Neural cell (in vitro differentiated cells): ENCODE measurements around the gene ADGRG3. TPM values are rescaled to one million over a fixed set of nuclear protein-coding genes. Genes with fewer than 3 reads are reported as not detected.

Experiments
- H2AFZ ChIP-seq: fragments of 200-600, 300-800 bp; sonication (generic), shearing (Covaris generic); 2 replicates; pipeline ENCODE4 v1.6.0; 2014; ENCODE audit warnings: low read depth, mild to moderate bottlenecking, antibody characterized with exemption, low read length, moderate library complexity
- H3F3A ChIP-seq: fragments of 200-600 bp; shearing (Covaris generic); 2 replicates; pipeline ENCODE4 v1.6.1; 2016; ENCODE audit warnings: mild to moderate bottlenecking, moderate library complexity, mixed read lengths, antibody characterized with exemption, low read length; ENCODE audit not compliant: insufficient read depth, poor library complexity, severe bottlenecking
- H3K27ac ChIP-seq: fragments of 200-600, 300-800 bp; sonication (generic), shearing (Covaris generic); 2 replicates; pipeline ENCODE4 v1.5.1; 2014; ENCODE audit warnings: mild to moderate bottlenecking, low read length, moderate library complexity
- H3K27me3 ChIP-seq: fragments of 300-800, 200-600 bp; sonication (generic), shearing (Covaris generic); 2 replicates; pipeline ENCODE4 v1.6.0; 2014; ENCODE audit warnings: mild to moderate bottlenecking, low read depth, low read length, moderate library complexity; ENCODE audit not compliant: insufficient read depth
- H3K36me3 ChIP-seq: fragments of 300-800, 200-600 bp; sonication (generic), shearing (Covaris generic); 2 replicates; pipeline ENCODE4 v1.5.1; 2014; ENCODE audit warnings: mild to moderate bottlenecking, antibody characterized with exemption, low read length, moderate library complexity; ENCODE audit not compliant: insufficient read depth
- H3K4me2 ChIP-seq: fragments of 300-800, 200-600 bp; sonication (generic), shearing (Covaris generic); 2 replicates; pipeline ENCODE4 v1.6.0; 2014; ENCODE audit warnings: mild to moderate bottlenecking, low read length
- H3K4me3 ChIP-seq: fragments of 300-800, 200-600 bp; sonication (generic), shearing (Covaris generic); 2 replicates; pipeline ENCODE4 v1.5.1; 2014; ENCODE audit warnings: mild to moderate bottlenecking, low read length, moderate library complexity
- H3K79me2 ChIP-seq: fragments of 200-600 bp; shearing (Covaris generic); replicated peaks from 2 replicates; pipeline ENCODE4 v1.6.0; 2014; ENCODE audit warnings: mild to moderate bottlenecking, low read length, moderate library complexity; ENCODE audit not compliant: insufficient read depth
- H3K9ac ChIP-seq: fragments of 300-800, 200-600 bp; sonication (generic), shearing (Covaris generic); 2 replicates; pipeline ENCODE4 v1.6.1; 2016; ENCODE audit warnings: mild to moderate bottlenecking, low read length, mixed read lengths
- H3K9me2 ChIP-seq: fragments of 200-600 bp; shearing (Covaris generic); 2 replicates; pipeline ENCODE4 v1.6.1; 2016; ENCODE audit warnings: mild to moderate bottlenecking, low read length, mixed read lengths; ENCODE audit not compliant: insufficient read depth
- H3K9me3 ChIP-seq: fragments of 200-600, 300-800 bp; sonication (generic), shearing (Covaris generic); 2 replicates; pipeline ENCODE4 v1.6.1; 2016; ENCODE audit warnings: mild to moderate bottlenecking, mixed run types, low read length, moderate library complexity, mixed read lengths
- H4K20me1 ChIP-seq: fragments of 200-600 bp; shearing (Covaris generic); 2 replicates; pipeline ENCODE4 v1.6.1; 2016; ENCODE audit warnings: mild to moderate bottlenecking, mixed run types; ENCODE audit not compliant: insufficient read depth
- CTCF ChIP-seq: fragments of 450-650 bp; IDR thresholded peaks from 2 replicates; pipeline ENCODE4 v1.5.1; 2014; ENCODE audit warnings: antibody characterized with exemption, mild to moderate bottlenecking, moderate library complexity; ENCODE audit not compliant: poor library complexity, severe bottlenecking
- EP300 ChIP-seq: fragments of 450-650 bp; conservative IDR thresholded peaks from 2 replicates; pipeline ENCODE4 v1.6.1; 2014; ENCODE audit warnings: antibody characterized with exemption, mild to moderate bottlenecking, moderate library complexity; ENCODE audit not compliant: poor library complexity, severe bottlenecking
- EZH2 ChIP-seq: fragments of 200-600, 300-800 bp; shearing (Covaris generic), sonication (generic); IDR thresholded peaks from 2 replicates; pipeline ENCODE4 v1.6.1; 2014; ENCODE audit warnings: antibody characterized with exemption, low read length, borderline replicate concordance, mild to moderate bottlenecking; ENCODE audit not compliant: insufficient read depth, poor library complexity, severe bottlenecking
- MXI1 ChIP-seq: fragments of 450-650 bp; conservative IDR thresholded peaks from 2 replicates; pipeline ENCODE4 v1.6.1; 2014; ENCODE audit warnings: antibody characterized with exemption, mild to moderate bottlenecking; ENCODE audit not compliant: poor library complexity, severe bottlenecking
- POLR2AphosphoS5 ChIP-seq: IDR thresholded peaks from 2 replicates; pipeline ENCODE4 v1.6.1; 2012
- RAD21 ChIP-seq: fragments of 450-650 bp; conservative IDR thresholded peaks from 2 replicates; pipeline ENCODE4 v1.6.1; 2014; ENCODE audit warnings: antibody characterized with exemption, mild to moderate bottlenecking, moderate library complexity
- SMC3 ChIP-seq: fragments of 450-650 bp; conservative IDR thresholded peaks from 2 replicates; pipeline ENCODE4 v1.6.1; 2014; ENCODE audit warnings: antibody characterized with exemption, mild to moderate bottlenecking, moderate library complexity; ENCODE audit not compliant: poor library complexity
- TAF1 ChIP-seq: IDR thresholded peaks from 2 replicates; pipeline ENCODE4 v1.6.1; 2012; ENCODE audit warnings: low read depth
- polyA plus RNA-seq: library from polyadenylated mRNA; depleted of rRNA; stranded (reverse); fragments of >200 nt; gene quantifications from 2 replicates; pipeline ENCODE4 v1.2.3, GENCODE V29; 2014
- TF ChIP-seq, protein P1 (sequence below): IDR thresholded peaks from 2 replicates; pipeline ENCODE4 v1.6.1; 2012; ENCODE audit warnings: borderline replicate concordance

ADGRG3 gene
- polyA plus RNA-seq, 1 donor from 2014 or later = 0.62 TPM

DNA sequence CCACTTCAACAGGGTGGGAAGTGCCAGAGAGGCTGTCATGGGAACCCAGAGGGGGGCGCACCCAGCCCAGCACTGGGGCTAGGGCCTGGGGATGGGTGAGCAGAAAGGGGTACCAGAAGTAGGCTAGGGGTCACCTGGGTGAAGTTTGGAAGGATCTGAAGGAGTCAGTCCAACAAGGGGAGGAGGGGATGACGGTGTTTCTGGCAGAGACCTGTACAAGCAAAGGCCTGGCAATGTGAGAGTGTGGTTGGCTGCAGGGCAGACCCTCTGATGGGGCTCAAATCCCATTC is 54.0 kb downstream of the ADGRG3 start:
- Histone ChIP-seq H3K9me2 (no peaks in the 10 kb centered on the region), H3K4me2 (no peak overlapping the region), H3K4me3 (no peak overlapping the region), H3K79me2 (no peaks in the 10 kb centered on the region), H2AFZ (no peak overlapping the region), H3K9me3 (no peaks in the 10 kb centered on the region), H3K9ac (no peak overlapping the region), H3K36me3 (no peaks in the 10 kb centered on the region), H3K27me3 (no peaks in the 10 kb centered on the region), H3K27ac (no peak overlapping the region), H4K20me1 (no peaks in the 10 kb centered on the region), H3F3A (no peaks in the 10 kb centered on the region)
- no peak for TF ChIP-seq CTCF
- no peak for TF ChIP-seq SMC3
- no peak for TF ChIP-seq EZH2
- no peak for TF ChIP-seq MXI1
- no peak for TF ChIP-seq EP300
- no peak for TF ChIP-seq POLR2AphosphoS5
- TF ChIP-seq, protein P1, sequence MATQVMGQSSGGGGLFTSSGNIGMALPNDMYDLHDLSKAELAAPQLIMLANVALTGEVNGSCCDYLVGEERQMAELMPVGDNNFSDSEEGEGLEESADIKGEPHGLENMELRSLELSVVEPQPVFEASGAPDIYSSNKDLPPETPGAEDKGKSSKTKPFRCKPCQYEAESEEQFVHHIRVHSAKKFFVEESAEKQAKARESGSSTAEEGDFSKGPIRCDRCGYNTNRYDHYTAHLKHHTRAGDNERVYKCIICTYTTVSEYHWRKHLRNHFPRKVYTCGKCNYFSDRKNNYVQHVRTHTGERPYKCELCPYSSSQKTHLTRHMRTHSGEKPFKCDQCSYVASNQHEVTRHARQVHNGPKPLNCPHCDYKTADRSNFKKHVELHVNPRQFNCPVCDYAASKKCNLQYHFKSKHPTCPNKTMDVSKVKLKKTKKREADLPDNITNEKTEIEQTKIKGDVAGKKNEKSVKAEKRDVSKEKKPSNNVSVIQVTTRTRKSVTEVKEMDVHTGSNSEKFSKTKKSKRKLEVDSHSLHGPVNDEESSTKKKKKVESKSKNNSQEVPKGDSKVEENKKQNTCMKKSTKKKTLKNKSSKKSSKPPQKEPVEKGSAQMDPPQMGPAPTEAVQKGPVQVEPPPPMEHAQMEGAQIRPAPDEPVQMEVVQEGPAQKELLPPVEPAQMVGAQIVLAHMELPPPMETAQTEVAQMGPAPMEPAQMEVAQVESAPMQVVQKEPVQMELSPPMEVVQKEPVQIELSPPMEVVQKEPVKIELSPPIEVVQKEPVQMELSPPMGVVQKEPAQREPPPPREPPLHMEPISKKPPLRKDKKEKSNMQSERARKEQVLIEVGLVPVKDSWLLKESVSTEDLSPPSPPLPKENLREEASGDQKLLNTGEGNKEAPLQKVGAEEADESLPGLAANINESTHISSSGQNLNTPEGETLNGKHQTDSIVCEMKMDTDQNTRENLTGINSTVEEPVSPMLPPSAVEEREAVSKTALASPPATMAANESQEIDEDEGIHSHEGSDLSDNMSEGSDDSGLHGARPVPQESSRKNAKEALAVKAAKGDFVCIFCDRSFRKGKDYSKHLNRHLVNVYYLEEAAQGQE = no peak
- TF ChIP-seq RAD21 = no peak
- no peak for TF ChIP-seq TAF1

GRCh38 chr16:57722651-57723050 is 54.5 kb downstream of the ADGRG3 start:
- no peaks in the 10 kb centered on the region for H4K20me1 ChIP-seq
- no peaks in the 10 kb centered on the region for H3K79me2 ChIP-seq
- no peaks in the 10 kb centered on the region for H3K36me3 ChIP-seq
- no peaks in the 10 kb centered on the region for H3K9me2 ChIP-seq
- H2AFZ ChIP-seq = no peak overlapping the region
- no peak overlapping the region for H3K4me3 ChIP-seq
- TF ChIP-seq CTCF (no peak), RAD21 (no peak), TAF1 (no peak), EZH2 (no peak), SMC3 (no peak), EP300 (no peak), POLR2AphosphoS5 (no peak)
- TF ChIP-seq, protein P1 = no peak
- H3K9ac ChIP-seq = no peak overlapping the region
- H3F3A ChIP-seq = no peaks in the 10 kb centered on the region
- no peak overlapping the region for H3K27ac ChIP-seq
- no peaks in the 10 kb centered on the region for H3K9me3 ChIP-seq
- H3K27me3 ChIP-seq = no peaks in the 10 kb centered on the region
- H3K4me2 ChIP-seq = no peak overlapping the region
